ENCODE data around the gene UBA7.
A peak's percentile ranks its signal among the peaks of the same experiment; 100 is the strongest.

UBA7 gene

GRCh38 chr3:49813497-49814174 is at the start of gene UBA7:
UBA7 (minus strand) TSS chr3:49813953; CDS start chr3:49813787, 166 bp downstream.
- peak; percentile 73 for DNase-seq
- H3K9me3 Mint-ChIP-seq: no peaks in the 10 kb centered on the region
- H3K27ac Mint-ChIP-seq: peak within 1 kb of the TSS; percentile 97

GRCh38 chr3:49859576-49860305 is 46.0 kb upstream of the UBA7 start:
- Mint-ChIP-seq H3K27ac (no peak overlapping the region), H3K4me1 (ENCODE audit: low read depth) (peaks cover 17% of the 10 kb centered on the region), H3K27me3 (peaks cover 10% of the 10 kb centered on the region), H3K4me3 (no peak overlapping the region), H3K9me3 (no peaks in the 10 kb centered on the region), H3K36me3 (ENCODE audit: low read depth) (peaks cover 6% of the 10 kb centered on the region)
- DNase-seq: no peak

More at GRCh38 chr3:49813497-49814174, at the start of gene UBA7:
- Mint-ChIP-seq H3K4me3 (peak within 1 kb of the TSS; percentile 89), H3K27me3 (no peaks in the 10 kb centered on the region), H3K4me1 (ENCODE audit: low read depth) (peaks cover 32% of the 10 kb centered on the region), H3K36me3 (ENCODE audit: low read depth) (peaks cover 28% of the 10 kb centered on the region)

- Mint-ChIP-seq H3K27ac (peak within 1 kb of the TSS; percentile 92), H3K9me3 (no peaks in the 10 kb centered on the region), H3K4me3 (peak within 1 kb of the TSS; percentile 97), H3K4me1 (ENCODE audit: low read depth) (peaks cover 19% of the 10 kb centered on the region), H3K36me3 (ENCODE audit: low read depth) (peaks cover 10% of the 10 kb centered on the region), H3K27me3 (no peaks in the 10 kb centered on the region)
- peak; percentile 97 for DNase-seq
These were observed 42.6 kb upstream of the UBA7 start, which contains the start of gene TRAIP for GRCh38 chr3:49856181-49857005. TRAIP (minus strand) TSS chr3:49856564; CDS start chr3:49856453, 111 bp downstream.

GRCh38 chr3:49855662-49856061 is 41.9 kb upstream of the UBA7 start:
- H3K9me3 Mint-ChIP-seq: no peaks in the 10 kb centered on the region
- H3K27me3 Mint-ChIP-seq: no peaks in the 10 kb centered on the region
- peaks cover 11% of the 10 kb centered on the region for H3K36me3 Mint-ChIP-seq (ENCODE audit: low read depth)
- H3K4me1 Mint-ChIP-seq (ENCODE audit: low read depth): peaks cover 19% of the 10 kb centered on the region
- peak overlapping the region; percentile 97 for H3K4me3 Mint-ChIP-seq
- H3K27ac Mint-ChIP-seq: peak overlapping the region; percentile 92
- no peak for DNase-seq

GRCh38 chr3:49845694-49846093 is 31.9 kb upstream of the UBA7 start:
- Mint-ChIP-seq H3K4me1 (ENCODE audit: low read depth) (no peaks in the 10 kb centered on the region), H3K27ac (no peak overlapping the region), H3K4me3 (no peak overlapping the region), H3K36me3 (ENCODE audit: low read depth) (peaks cover 62% of the 10 kb centered on the region), H3K27me3 (no peaks in the 10 kb centered on the region), H3K9me3 (no peaks in the 10 kb centered on the region)
- no peak for DNase-seq

- H3K9me3 Mint-ChIP-seq: no peaks in the 10 kb centered on the region
- H3K27me3 Mint-ChIP-seq: no peaks in the 10 kb centered on the region
- no peaks in the 10 kb centered on the region for H3K4me1 Mint-ChIP-seq (ENCODE audit: low read depth)
- H3K4me3 Mint-ChIP-seq: no peak overlapping the region
- no peak for DNase-seq
- peaks cover 64% of the 10 kb centered on the region for H3K36me3 Mint-ChIP-seq (ENCODE audit: low read depth)
- H3K27ac Mint-ChIP-seq: no peak overlapping the region
These were observed 30.9 kb upstream of the UBA7 start for GRCh38 chr3:49844464-49845183.

- Mint-ChIP-seq H3K9me3 (no peaks in the 10 kb centered on the region), H3K4me1 (ENCODE audit: low read depth) (no peaks in the 10 kb centered on the region), H3K36me3 (ENCODE audit: low read depth) (peaks cover 78% of the 10 kb centered on the region), H3K4me3 (no peak overlapping the region), H3K27me3 (no peaks in the 10 kb centered on the region), H3K27ac (no peak overlapping the region)
- no peak for DNase-seq
These were observed 29.2 kb upstream of the UBA7 start for GRCh38 chr3:49842843-49843517.

GRCh38 chr3:49841806-49842205 is 28.1 kb upstream of the UBA7 start:
- Mint-ChIP-seq H3K36me3 (ENCODE audit: low read depth) (peaks cover 79% of the 10 kb centered on the region), H3K4me3 (no peak overlapping the region), H3K27me3 (no peaks in the 10 kb centered on the region), H3K27ac (no peak overlapping the region), H3K9me3 (no peaks in the 10 kb centered on the region), H3K4me1 (ENCODE audit: low read depth) (no peaks in the 10 kb centered on the region)
- no peak for DNase-seq

GRCh38 chr3:49841126-49841696 is 27.5 kb upstream of the UBA7 start:
- peaks cover 77% of the 10 kb centered on the region for H3K36me3 Mint-ChIP-seq (ENCODE audit: low read depth)
- no peak overlapping the region for H3K27ac Mint-ChIP-seq
- H3K27me3 Mint-ChIP-seq: no peaks in the 10 kb centered on the region
- H3K4me3 Mint-ChIP-seq: no peak overlapping the region
- H3K9me3 Mint-ChIP-seq: no peaks in the 10 kb centered on the region
- DNase-seq: no peak
- H3K4me1 Mint-ChIP-seq (ENCODE audit: low read depth): no peaks in the 10 kb centered on the region

- Mint-ChIP-seq H3K27ac (no peak overlapping the region), H3K4me3 (no peak overlapping the region)
These were observed 26.6 kb upstream of the UBA7 start for GRCh38 chr3:49840388-49840787.

GRCh38 chr3:49839193-49839809 is 25.5 kb upstream of the UBA7 start:
- H3K4me3 Mint-ChIP-seq: no peak overlapping the region
- peak; percentile 81 for DNase-seq
- peaks cover 68% of the 10 kb centered on the region for H3K36me3 Mint-ChIP-seq (ENCODE audit: low read depth)
- no peaks in the 10 kb centered on the region for H3K9me3 Mint-ChIP-seq
- no peaks in the 10 kb centered on the region for H3K27me3 Mint-ChIP-seq
- no peaks in the 10 kb centered on the region for H3K4me1 Mint-ChIP-seq (ENCODE audit: low read depth)
- no peak overlapping the region for H3K27ac Mint-ChIP-seq

More at GRCh38 chr3:49840388-49840787, 26.6 kb upstream of the UBA7 start:
- H3K36me3 Mint-ChIP-seq (ENCODE audit: low read depth): peaks cover 70% of the 10 kb centered on the region
- H3K27me3 Mint-ChIP-seq: no peaks in the 10 kb centered on the region
- no peaks in the 10 kb centered on the region for H3K4me1 Mint-ChIP-seq (ENCODE audit: low read depth)
- H3K9me3 Mint-ChIP-seq: no peaks in the 10 kb centered on the region
- DNase-seq: no peak

- Mint-ChIP-seq H3K27ac (no peak overlapping the region), H3K27me3 (no peaks in the 10 kb centered on the region), H3K4me1 (ENCODE audit: low read depth) (no peaks in the 10 kb centered on the region), H3K9me3 (no peaks in the 10 kb centered on the region), H3K36me3 (ENCODE audit: low read depth) (peaks cover 67% of the 10 kb centered on the region), H3K4me3 (no peak overlapping the region)
- no peak for DNase-seq
These were observed 17.6 kb upstream of the UBA7 start for GRCh38 chr3:49831341-49831740.

- no peaks in the 10 kb centered on the region for H3K4me1 Mint-ChIP-seq (ENCODE audit: low read depth)
- no peaks in the 10 kb centered on the region for H3K27me3 Mint-ChIP-seq
- no peak overlapping the region for H3K4me3 Mint-ChIP-seq
- H3K36me3 Mint-ChIP-seq (ENCODE audit: low read depth): peaks cover 34% of the 10 kb centered on the region
- no peak overlapping the region for H3K27ac Mint-ChIP-seq
- no peaks in the 10 kb centered on the region for H3K9me3 Mint-ChIP-seq
- DNase-seq: no peak
These were observed 12.3 kb upstream of the UBA7 start for GRCh38 chr3:49826016-49826415.

Measured in activated T-cell treated with anti-CD3 and anti-CD28 coated beads, Interleukin-2, amount 50 U/mL, for 24 hours (primary cell).